Measurements from ENCODE around the gene COX6A1. TPM values are rescaled to one million over a fixed set of nuclear protein-coding genes. Genes with fewer than 3 reads are reported as not detected.

Gene COX6A1
- total RNA-seq, result 100 to 1,000 TPM; 464 to 649 (median 599) TPM

- H3K36me3 ChIP-seq, result no peaks in the 10 kb centered on the region
- intact Hi-C loops (cut with DNase I; ENCODE audit: low total_unique reads), result no loop called here
- H3K27me3 ChIP-seq, result no peaks in the 10 kb centered on the region
- peaks cover 0 to 3% of the 10 kb centered on the region in 2 donors for H3K4me1 ChIP-seq
- H3K27ac ChIP-seq, result peak within 1 kb of the TSS; percentile 86 to 93
- H3K4me3 ChIP-seq, result peak within 1 kb of the TSS; percentile 76 to 95 (median 83)
- H3K9me3 ChIP-seq, result no peaks in the 10 kb centered on the region
- peak in 1 of 3 donors; percentile 5 for TF ChIP-seq CTCF (IDR thresholded peaks at IDR 0.05)
- TF ChIP-seq POLR2AphosphoS5 (IDR thresholded peaks at IDR 0.05), result peak in 2 of 3 donors; percentile 59 to 83
- peak; percentile 24 for TF ChIP-seq POLR2A (IDR thresholded peaks at IDR 0.05)
- peak; percentile 91 to 92 for DNase-seq (ENCODE audit: low spot score in 2 of 2)
These were observed at the start of gene COX6A1 for GRCh38 chr12:120437735-120438494. TSS of gene COX6A1 (plus strand) at chr12:120438113. CDS start at chr12:120438127, 14 bp downstream.

- no peak for TF ChIP-seq POLR2AphosphoS5 (IDR thresholded peaks at IDR 0.05)
- TF ChIP-seq CTCF (IDR thresholded peaks at IDR 0.05), result no peak
- TF ChIP-seq POLR2A (IDR thresholded peaks at IDR 0.05), result no peak
- H3K27ac ChIP-seq, result no peak overlapping the region
- H3K4me3 ChIP-seq, result peak overlapping the region in 2 of 3 donors; percentile 24 to 51
- no peak for DNase-seq (ENCODE audit: low spot score in 2 of 2)
- peaks cover 4% of the 10 kb centered on the region in 2 donors for H3K4me1 ChIP-seq
- no peaks in the 10 kb centered on the region for H3K9me3 ChIP-seq
- H3K27me3 ChIP-seq, result no peaks in the 10 kb centered on the region
- no peaks in the 10 kb centered on the region for H3K36me3 ChIP-seq
- intact Hi-C loops (cut with DNase I; ENCODE audit: low total_unique reads), result no loop called here
These were observed 49.0 kb upstream of the COX6A1 start for GRCh38 chr12:120388691-120389481.

GRCh38 chr12:120390540-120391120, 47.3 kb upstream of the COX6A1 start:
- intact Hi-C loops (cut with DNase I; ENCODE audit: low total_unique reads), result no loop called here
- H3K27ac ChIP-seq, result no peak overlapping the region
- H3K27me3 ChIP-seq, result no peaks in the 10 kb centered on the region
- no peaks in the 10 kb centered on the region for H3K9me3 ChIP-seq
- DNase-seq (ENCODE audit: low spot score in 2 of 2), result no peak
- peaks cover 4% of the 10 kb centered on the region in 2 donors for H3K4me1 ChIP-seq
- TF ChIP-seq POLR2AphosphoS5 (IDR thresholded peaks at IDR 0.05), result no peak
- TF ChIP-seq POLR2A (IDR thresholded peaks at IDR 0.05), result no peak
- no peak for TF ChIP-seq CTCF (IDR thresholded peaks at IDR 0.05)
- no peak overlapping the region for H3K4me3 ChIP-seq
- no peaks in the 10 kb centered on the region for H3K36me3 ChIP-seq

GRCh38 chr12:120394483-120395367, 43.2 kb upstream of the COX6A1 start:
- Histone ChIP-seq H3K27ac (peak overlapping the region; percentile 78 to 88), H3K9me3 (no peaks in the 10 kb centered on the region), H3K36me3 (no peaks in the 10 kb centered on the region), H3K4me3 (peak overlapping the region in 2 of 3 donors; percentile 27 to 39), H3K4me1 (no peaks in the 10 kb centered on the region), H3K27me3 (peaks cover 0 to 4% of the 10 kb centered on the region in 2 donors)
- DNase-seq (ENCODE audit: low spot score in 2 of 2), result peak; percentile 85 to 89
- intact Hi-C loops (cut with DNase I; ENCODE audit: low total_unique reads), result no loop called here
- TF ChIP-seq POLR2A (IDR thresholded peaks at IDR 0.05) (peak; percentile 14), POLR2AphosphoS5 (IDR thresholded peaks at IDR 0.05) (peak in 1 of 3 donors; percentile 39), CTCF (IDR thresholded peaks at IDR 0.05) (no peak)

Data from breast epithelium (tissue), 4 donors.